ENCODE data around the gene FAM181A.

FAM181A gene

GRCh38 chr14:93928184-93929047 is 1.3 kb downstream of the FAM181A start:
- TF ChIP-seq, protein P1, sequence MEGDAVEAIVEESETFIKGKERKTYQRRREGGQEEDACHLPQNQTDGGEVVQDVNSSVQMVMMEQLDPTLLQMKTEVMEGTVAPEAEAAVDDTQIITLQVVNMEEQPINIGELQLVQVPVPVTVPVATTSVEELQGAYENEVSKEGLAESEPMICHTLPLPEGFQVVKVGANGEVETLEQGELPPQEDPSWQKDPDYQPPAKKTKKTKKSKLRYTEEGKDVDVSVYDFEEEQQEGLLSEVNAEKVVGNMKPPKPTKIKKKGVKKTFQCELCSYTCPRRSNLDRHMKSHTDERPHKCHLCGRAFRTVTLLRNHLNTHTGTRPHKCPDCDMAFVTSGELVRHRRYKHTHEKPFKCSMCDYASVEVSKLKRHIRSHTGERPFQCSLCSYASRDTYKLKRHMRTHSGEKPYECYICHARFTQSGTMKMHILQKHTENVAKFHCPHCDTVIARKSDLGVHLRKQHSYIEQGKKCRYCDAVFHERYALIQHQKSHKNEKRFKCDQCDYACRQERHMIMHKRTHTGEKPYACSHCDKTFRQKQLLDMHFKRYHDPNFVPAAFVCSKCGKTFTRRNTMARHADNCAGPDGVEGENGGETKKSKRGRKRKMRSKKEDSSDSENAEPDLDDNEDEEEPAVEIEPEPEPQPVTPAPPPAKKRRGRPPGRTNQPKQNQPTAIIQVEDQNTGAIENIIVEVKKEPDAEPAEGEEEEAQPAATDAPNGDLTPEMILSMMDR (IDR thresholded peaks at IDR 0.05), result no peak

GRCh38 chr14:93929048-93929535 is 1.9 kb downstream of the FAM181A start:
- TF ChIP-seq, protein P1 (IDR thresholded peaks at IDR 0.05), result no peak

DNA sequence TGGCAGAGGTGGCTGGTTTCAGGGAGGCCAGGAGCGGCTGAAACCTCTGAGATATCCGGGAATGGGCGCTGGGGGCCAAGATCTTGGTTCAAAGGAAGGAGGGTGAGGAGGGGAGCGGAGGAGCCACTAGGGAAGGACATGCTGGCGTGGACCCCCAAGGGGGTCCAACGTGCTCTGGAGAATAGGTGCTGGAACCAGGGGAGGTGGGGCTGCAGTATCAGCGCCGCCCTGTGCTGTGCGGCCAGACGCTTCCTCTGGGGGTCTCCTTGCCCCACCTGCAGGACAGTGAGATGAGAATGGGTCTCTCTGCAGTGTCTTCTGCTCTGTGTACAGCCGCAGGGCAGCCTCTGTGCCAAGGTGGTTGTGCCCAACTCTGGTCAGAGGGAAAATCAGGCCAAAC is 2.5 kb downstream of the FAM181A start:
- TF ChIP-seq, protein P1 (IDR thresholded peaks at IDR 0.05), result no peak

GRCh38 chr14:93930296-93930988 is 3.3 kb downstream of the FAM181A start:
- TF ChIP-seq, protein P1 (IDR thresholded peaks at IDR 0.05), result no peak

- TF ChIP-seq, protein P1 (IDR thresholded peaks at IDR 0.05), result no peak
Measured at GRCh38 chr14:93930989-93931307, 3.8 kb downstream of the FAM181A start.

- TF ChIP-seq, protein P1 (IDR thresholded peaks at IDR 0.05), result no peak
Measured at GRCh38 chr14:93932642-93933041, 5.5 kb downstream of the FAM181A start.

- TF ChIP-seq, protein P1 (IDR thresholded peaks at IDR 0.05), result no peak
Measured at GRCh38 chr14:93935213-93935612, 8.1 kb downstream of the FAM181A start.
